Measurements from ENCODE around the gene XPOT. TPM values are rescaled to one million over a fixed set of nuclear protein-coding genes. Genes with fewer than 3 reads are reported as not detected.

XPOT gene
- total RNA-seq, 1 donor from 2014 or later, result 58.5 TPM

- Mint-ChIP-seq H3K36me3 (peaks cover 53% of the 10 kb centered on the region), H3K4me1 (no peaks in the 10 kb centered on the region), H3K27ac (no peak overlapping the region), H3K4me3 (no peak overlapping the region), H3K27me3 (ENCODE audit: low read depth) (no peaks in the 10 kb centered on the region), H3K9me3 (peaks cover 20% of the 10 kb centered on the region)
- no peak for TF ChIP-seq CTCF (IDR thresholded peaks at IDR 0.05; ENCODE audit: unreplicated experiment)
- no peak for DNase-seq (ENCODE audit: low spot score in 2 of 2, unreplicated experiment in 2 of 2)
Observed at GRCh38 chr12:64473176-64473575, 69.0 kb downstream of the XPOT start.

- DNase-seq (ENCODE audit: low spot score in 2 of 2, unreplicated experiment in 2 of 2), result no peak
- Mint-ChIP-seq H3K27ac (no peak overlapping the region), H3K4me3 (no peak overlapping the region), H3K9me3 (peaks cover 20% of the 10 kb centered on the region), H3K27me3 (ENCODE audit: low read depth) (no peaks in the 10 kb centered on the region), H3K36me3 (peaks cover 43% of the 10 kb centered on the region), H3K4me1 (no peaks in the 10 kb centered on the region)
- no peak for TF ChIP-seq CTCF (IDR thresholded peaks at IDR 0.05; ENCODE audit: unreplicated experiment)
Observed at GRCh38 chr12:64475518-64475917, 71.3 kb downstream of the XPOT start.

- no peak overlapping the region for H3K4me3 Mint-ChIP-seq
- H3K9me3 Mint-ChIP-seq, result peaks cover 20% of the 10 kb centered on the region
- no peak overlapping the region for H3K27ac Mint-ChIP-seq
- no peak for TF ChIP-seq CTCF (IDR thresholded peaks at IDR 0.05; ENCODE audit: unreplicated experiment)
- no peaks in the 10 kb centered on the region for H3K27me3 Mint-ChIP-seq (ENCODE audit: low read depth)
- H3K36me3 Mint-ChIP-seq, result peaks cover 41% of the 10 kb centered on the region
- DNase-seq (ENCODE audit: low spot score in 2 of 2, unreplicated experiment in 2 of 2), result no peak
- H3K4me1 Mint-ChIP-seq, result no peaks in the 10 kb centered on the region
Observed at GRCh38 chr12:64476844-64477243, 72.7 kb downstream of the XPOT start.

GRCh38 chr12:64478661-64479060 lies 74.5 kb downstream of the XPOT start:
- Mint-ChIP-seq H3K4me1 (no peaks in the 10 kb centered on the region), H3K9me3 (peaks cover 20% of the 10 kb centered on the region), H3K4me3 (no peak overlapping the region), H3K27me3 (ENCODE audit: low read depth) (no peaks in the 10 kb centered on the region), H3K36me3 (peaks cover 39% of the 10 kb centered on the region), H3K27ac (no peak overlapping the region)
- TF ChIP-seq CTCF (IDR thresholded peaks at IDR 0.05; ENCODE audit: unreplicated experiment), result no peak
- no peak for DNase-seq (ENCODE audit: low spot score in 2 of 2, unreplicated experiment in 2 of 2)

GRCh38 chr12:64480148-64480547 lies 76.0 kb downstream of the XPOT start:
- H3K4me1 Mint-ChIP-seq, result no peaks in the 10 kb centered on the region
- no peak for TF ChIP-seq CTCF (IDR thresholded peaks at IDR 0.05; ENCODE audit: unreplicated experiment)
- peaks cover 32% of the 10 kb centered on the region for H3K36me3 Mint-ChIP-seq
- H3K9me3 Mint-ChIP-seq, result peaks cover 19% of the 10 kb centered on the region
- no peak overlapping the region for H3K4me3 Mint-ChIP-seq
- H3K27me3 Mint-ChIP-seq (ENCODE audit: low read depth), result no peaks in the 10 kb centered on the region
- no peak for DNase-seq (ENCODE audit: low spot score in 2 of 2, unreplicated experiment in 2 of 2)
- no peak overlapping the region for H3K27ac Mint-ChIP-seq

GRCh38 chr12:64486657-64487056 lies 82.5 kb downstream of the XPOT start:
- no peaks in the 10 kb centered on the region for H3K4me1 Mint-ChIP-seq
- DNase-seq (ENCODE audit: low spot score in 2 of 2, unreplicated experiment in 2 of 2), result no peak
- H3K9me3 Mint-ChIP-seq, result no peaks in the 10 kb centered on the region
- peaks cover 24% of the 10 kb centered on the region for H3K36me3 Mint-ChIP-seq
- no peak overlapping the region for H3K4me3 Mint-ChIP-seq
- TF ChIP-seq CTCF (IDR thresholded peaks at IDR 0.05; ENCODE audit: unreplicated experiment), result no peak
- H3K27ac Mint-ChIP-seq, result no peak overlapping the region
- no peaks in the 10 kb centered on the region for H3K27me3 Mint-ChIP-seq (ENCODE audit: low read depth)
